ENCODE data around the gene DOCK6.
"Not testable (repeated sequence)": the region's sequence is repeated elsewhere in the genome, so short reads cannot be mapped to it uniquely, and the experiment has no call there.

Gene DOCK6

GRCh38 chr19:11194173-11194572 lies 68.2 kb downstream of the DOCK6 start:
- no peak for DNase-seq

GRCh38 chr19:11192957-11193939 lies 69.1 kb downstream of the DOCK6 start:
- no peak for DNase-seq

- no peak for DNase-seq
These were observed 70.4 kb downstream of the DOCK6 start for GRCh38 chr19:11191934-11192333.

GRCh38 chr19:11191273-11191755 lies 71.0 kb downstream of the DOCK6 start:
- no peak for DNase-seq

- DNase-seq: no peak
These were observed 71.8 kb downstream of the DOCK6 start for GRCh38 chr19:11190501-11190900.

- DNase-seq: no peak
These were observed 74.9 kb downstream of the DOCK6 start for GRCh38 chr19:11187441-11187840.

GRCh38 chr19:11182994-11183393 lies 79.3 kb downstream of the DOCK6 start:
- DNase-seq: no peak

GRCh38 chr19:11181488-11181887 lies 80.8 kb downstream of the DOCK6 start:
- DNase-seq: no peak

GRCh38 chr19:11180975-11181374 lies 81.3 kb downstream of the DOCK6 start:
- not testable (repeated sequence) for DNase-seq

- DNase-seq: no peak
These were observed 82.0 kb downstream of the DOCK6 start for GRCh38 chr19:11180346-11180745.

- no peak for DNase-seq
These were observed 82.5 kb downstream of the DOCK6 start for GRCh38 chr19:11179716-11180297.

- not testable (repeated sequence) for DNase-seq
These were observed 83.2 kb downstream of the DOCK6 start for GRCh38 chr19:11179145-11179465.

- no peak for DNase-seq
These were observed 84.7 kb downstream of the DOCK6 start for GRCh38 chr19:11177592-11177991.

- no peak for DNase-seq
These were observed 85.7 kb downstream of the DOCK6 start for GRCh38 chr19:11176466-11177193.

- no peak for DNase-seq
These were observed 86.4 kb downstream of the DOCK6 start for GRCh38 chr19:11175920-11176319.

- no peak for DNase-seq
These were observed 88.0 kb downstream of the DOCK6 start for GRCh38 chr19:11174336-11174735.

GRCh38 chr19:11173516-11174155 lies 88.7 kb downstream of the DOCK6 start:
- DNase-seq: no peak

- no peak for DNase-seq
These were observed 89.7 kb downstream of the DOCK6 start for GRCh38 chr19:11172576-11172975.

GRCh38 chr19:11171144-11171543 lies 91.2 kb downstream of the DOCK6 start:
- no peak for DNase-seq

- DNase-seq: no peak
These were observed 92.2 kb downstream of the DOCK6 start for GRCh38 chr19:11169896-11170678.

GRCh38 chr19:11168568-11168967 lies 93.8 kb downstream of the DOCK6 start:
- DNase-seq: no peak

Data from NCI-H1105 (cell line).